GM19240 (cell line): ENCODE results near the gene FANCE.

ENCODE experiments used
- DNase-seq: peaks from one replicate; pipeline ENCODE4 v3.0.0; 2011; ENCODE audit warnings: low spot score; ENCODE audit not compliant: insufficient read length

FANCE gene

GRCh38 chr6:35468181-35468979, 16.2 kb downstream of the FANCE start, which contains the start of gene RPL10A:
Gene RPL10A, plus strand, starts transcription at chr6:35468401. Its CDS starts 34 bp downstream, at chr6:35468435.
- peak; percentile 90 for DNase-seq

- DNase-seq: no peak
Observed at GRCh38 chr6:35468980-35469750, 17.0 kb downstream of the FANCE start.

GRCh38 chr6:35469751-35470662, 17.9 kb downstream of the FANCE start:
- DNase-seq: no peak

- no peak for DNase-seq
Observed at GRCh38 chr6:35470663-35471120, 18.6 kb downstream of the FANCE start.

GRCh38 chr6:35471836-35472345, 19.8 kb downstream of the FANCE start:
- no peak for DNase-seq

GRCh38 chr6:35473075-35473849, 21.1 kb downstream of the FANCE start:
- no peak for DNase-seq

GRCh38 chr6:35473850-35474130, 21.7 kb downstream of the FANCE start:
- no peak for DNase-seq

GRCh38 chr6:35474131-35474941, 22.2 kb downstream of the FANCE start:
- no peak for DNase-seq

GRCh38 chr6:35474942-35475570, 22.9 kb downstream of the FANCE start:
- DNase-seq: no peak

- no peak for DNase-seq
Observed at GRCh38 chr6:35475573-35475972, 23.4 kb downstream of the FANCE start.

GRCh38 chr6:35476004-35476403, 23.9 kb downstream of the FANCE start:
- no peak for DNase-seq

- no peak for DNase-seq
Observed at GRCh38 chr6:35477028-35477427, 24.9 kb downstream of the FANCE start.

GRCh38 chr6:35477551-35478179, 25.5 kb downstream of the FANCE start:
- DNase-seq: no peak

- DNase-seq: no peak
Observed at GRCh38 chr6:35478259-35478658, 26.1 kb downstream of the FANCE start.

GRCh38 chr6:35480176-35480575, 28.0 kb downstream of the FANCE start:
- DNase-seq: no peak

- no peak for DNase-seq
Observed at GRCh38 chr6:35481226-35481625, 29.1 kb downstream of the FANCE start.

GRCh38 chr6:35483062-35483461, 30.9 kb downstream of the FANCE start:
- no peak for DNase-seq

GRCh38 chr6:35483490-35483889, 31.4 kb downstream of the FANCE start:
- no peak for DNase-seq
